A549 (cell line): ENCODE results near the gene DDX31.

Source experiments
- CHD2 ChIP-seq: fragments of 150-350 bp; IDR thresholded peaks from 2 replicates; pipeline ENCODE4 v1.6.1; 2014; ENCODE audit warnings: low read length; ENCODE audit not compliant: partially characterized antibody
- CHD4 ChIP-seq: fragments of 200-600 bp; sonication (generic); IDR thresholded peaks from 2 replicates; pipeline ENCODE4 v1.6.1; 2016; ENCODE audit warnings: antibody characterized with exemption, mild to moderate bottlenecking, borderline replicate concordance
- EP300 ChIP-seq, 2 experiments: fragments of >200 bp; sonication (Bioruptor Twin); formaldehyde crosslinking; IDR thresholded peaks; 2 replicates in 1 of 2; 3 replicates in 1 of 2; pipeline ENCODE4 v1.6.1; 2016 to 2017
- HEYL ChIP-seq: fragments of 250-450 bp; sonication (Bioruptor Pico); IDR thresholded peaks from 2 replicates; pipeline ENCODE4 v1.8.0; 2021; ENCODE audit warnings: mild to moderate bottlenecking, moderate library complexity
- JUN ChIP-seq, 2 experiments: fragments of >200 bp; sonication (Bioruptor Twin); formaldehyde crosslinking; IDR thresholded peaks; 2 replicates in 1 of 2; 3 replicates in 1 of 2; pipeline ENCODE4 v1.6.1; 2016 to 2017
- NR3C1 ChIP-seq: fragments of >200 bp; sonication (Bioruptor Twin); formaldehyde crosslinking; IDR thresholded peaks from 3 replicates; pipeline ENCODE4 v1.6.1; 2017
- POLR2A ChIP-seq: IDR thresholded peaks from 2 replicates; pipeline ENCODE4 v1.6.1; 2012; ENCODE audit warnings: mild to moderate bottlenecking, low read length
- POLR2AphosphoS2 ChIP-seq: conservative IDR thresholded peaks from 2 replicates; pipeline ENCODE4 v1.6.1; 2012; ENCODE audit warnings: low read length, improper control_type of control experiment, inconsistent platforms
- SMC3 ChIP-seq: fragments of >200 bp; sonication (Bioruptor Twin); formaldehyde crosslinking; IDR thresholded peaks from 3 replicates; pipeline ENCODE4 v1.6.1; 2018; ENCODE audit warnings: inconsistent platforms
- ZC3H11A ChIP-seq: fragments of 450-650 bp; IDR thresholded peaks from 2 replicates; pipeline ENCODE4 v1.6.1; 2014; ENCODE audit warnings: antibody characterized with exemption, mild to moderate bottlenecking
- ZSCAN20 ChIP-seq: fragments of 250-450 bp; sonication (Bioruptor Pico); IDR thresholded peaks from 2 replicates; pipeline ENCODE4 v1.8.0; 2022; ENCODE audit warnings: mild to moderate bottlenecking, moderate library complexity
- TF ChIP-seq, protein P1 (sequence below): fragments of >200 bp; sonication (Bioruptor Twin); formaldehyde crosslinking; IDR thresholded peaks from 3 replicates; pipeline ENCODE4 v1.5.1; 2016
- TF ChIP-seq, protein P2 (sequence below): fragments of 150-350 bp; IDR thresholded peaks from 2 replicates; pipeline ENCODE4 v1.6.1; 2014; ENCODE audit warnings: low read depth, mild to moderate bottlenecking, low read length
- TF ChIP-seq, protein P3 (sequence below): fragments of >200 bp; sonication (Bioruptor Twin); formaldehyde crosslinking; IDR thresholded peaks from 3 replicates; pipeline ENCODE4 v1.6.1; 2016

DNA sequence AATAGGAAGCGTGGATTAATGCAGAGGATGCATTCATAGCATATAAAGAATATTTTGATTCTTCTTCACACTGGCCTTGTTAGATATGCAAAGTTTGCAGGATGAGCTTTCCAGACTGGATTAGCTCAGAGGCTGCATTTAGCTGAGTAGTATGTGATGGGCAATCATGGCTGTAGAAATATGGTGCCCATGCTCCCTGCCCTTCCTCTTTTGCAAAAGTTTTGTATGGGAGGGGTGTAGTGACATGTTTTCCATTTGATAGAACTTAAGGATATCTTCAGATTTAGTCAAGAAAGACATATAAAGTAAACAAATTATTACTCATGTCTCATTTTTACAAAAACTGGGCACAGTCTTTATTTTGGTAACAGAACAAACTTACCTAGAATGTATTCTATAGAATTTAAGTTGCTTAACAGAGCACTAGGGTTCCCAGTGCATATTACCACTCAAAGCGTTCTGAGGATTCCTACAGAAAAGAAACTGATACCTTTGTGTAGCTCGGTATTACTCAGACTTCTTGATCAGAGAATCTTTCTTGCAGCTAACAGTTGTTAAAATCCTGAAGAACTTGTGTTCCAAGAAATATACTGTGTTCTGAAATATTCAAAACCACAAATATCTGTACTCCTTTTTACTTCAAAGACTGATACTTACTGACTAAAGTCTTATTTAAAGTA lies 10.3 kb upstream of the DDX31 start:
- TF ChIP-seq CHD4 (no peak), EP300 (IDR thresholded peaks at IDR 0.05) (no peak), JUN (IDR thresholded peaks at IDR 0.05) (no peak), SMC3 (no peak), POLR2AphosphoS2 (no peak), POLR2A (no peak), ZSCAN20 (CRISPR knock-in tag) (no peak), CHD2 (no peak), ZC3H11A (no peak), NR3C1 (no peak), HEYL (CRISPR knock-in tag) (no peak)
- TF ChIP-seq, protein P1, sequence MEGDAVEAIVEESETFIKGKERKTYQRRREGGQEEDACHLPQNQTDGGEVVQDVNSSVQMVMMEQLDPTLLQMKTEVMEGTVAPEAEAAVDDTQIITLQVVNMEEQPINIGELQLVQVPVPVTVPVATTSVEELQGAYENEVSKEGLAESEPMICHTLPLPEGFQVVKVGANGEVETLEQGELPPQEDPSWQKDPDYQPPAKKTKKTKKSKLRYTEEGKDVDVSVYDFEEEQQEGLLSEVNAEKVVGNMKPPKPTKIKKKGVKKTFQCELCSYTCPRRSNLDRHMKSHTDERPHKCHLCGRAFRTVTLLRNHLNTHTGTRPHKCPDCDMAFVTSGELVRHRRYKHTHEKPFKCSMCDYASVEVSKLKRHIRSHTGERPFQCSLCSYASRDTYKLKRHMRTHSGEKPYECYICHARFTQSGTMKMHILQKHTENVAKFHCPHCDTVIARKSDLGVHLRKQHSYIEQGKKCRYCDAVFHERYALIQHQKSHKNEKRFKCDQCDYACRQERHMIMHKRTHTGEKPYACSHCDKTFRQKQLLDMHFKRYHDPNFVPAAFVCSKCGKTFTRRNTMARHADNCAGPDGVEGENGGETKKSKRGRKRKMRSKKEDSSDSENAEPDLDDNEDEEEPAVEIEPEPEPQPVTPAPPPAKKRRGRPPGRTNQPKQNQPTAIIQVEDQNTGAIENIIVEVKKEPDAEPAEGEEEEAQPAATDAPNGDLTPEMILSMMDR = no peak
- TF ChIP-seq, protein P2, sequence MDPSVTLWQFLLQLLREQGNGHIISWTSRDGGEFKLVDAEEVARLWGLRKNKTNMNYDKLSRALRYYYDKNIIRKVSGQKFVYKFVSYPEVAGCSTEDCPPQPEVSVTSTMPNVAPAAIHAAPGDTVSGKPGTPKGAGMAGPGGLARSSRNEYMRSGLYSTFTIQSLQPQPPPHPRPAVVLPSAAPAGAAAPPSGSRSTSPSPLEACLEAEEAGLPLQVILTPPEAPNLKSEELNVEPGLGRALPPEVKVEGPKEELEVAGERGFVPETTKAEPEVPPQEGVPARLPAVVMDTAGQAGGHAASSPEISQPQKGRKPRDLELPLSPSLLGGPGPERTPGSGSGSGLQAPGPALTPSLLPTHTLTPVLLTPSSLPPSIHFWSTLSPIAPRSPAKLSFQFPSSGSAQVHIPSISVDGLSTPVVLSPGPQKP = no peak
- TF ChIP-seq, protein P3, sequence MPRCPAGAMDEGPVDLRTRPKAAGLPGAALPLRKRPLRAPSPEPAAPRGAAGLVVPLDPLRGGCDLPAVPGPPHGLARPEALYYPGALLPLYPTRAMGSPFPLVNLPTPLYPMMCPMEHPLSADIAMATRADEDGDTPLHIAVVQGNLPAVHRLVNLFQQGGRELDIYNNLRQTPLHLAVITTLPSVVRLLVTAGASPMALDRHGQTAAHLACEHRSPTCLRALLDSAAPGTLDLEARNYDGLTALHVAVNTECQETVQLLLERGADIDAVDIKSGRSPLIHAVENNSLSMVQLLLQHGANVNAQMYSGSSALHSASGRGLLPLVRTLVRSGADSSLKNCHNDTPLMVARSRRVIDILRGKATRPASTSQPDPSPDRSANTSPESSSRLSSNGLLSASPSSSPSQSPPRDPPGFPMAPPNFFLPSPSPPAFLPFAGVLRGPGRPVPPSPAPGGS = no peak
